Activated naive CD8-positive, alpha-beta T cell (primary cell): ENCODE results near the gene CCN5.
"Not testable (repeated sequence)": the region's sequence is repeated elsewhere in the genome, so short reads cannot be mapped to it uniquely, and the experiment has no call there.

Experiments used
- H3K27ac Mint-ChIP-seq: one replicate; pipeline ENCODE4 v1.8.0; 2021; ENCODE audit warnings: mixed read lengths
- H3K27me3 Mint-ChIP-seq: one replicate; pipeline ENCODE4 v1.8.0; 2021; ENCODE audit warnings: mixed read lengths
- H3K36me3 Mint-ChIP-seq: one replicate; pipeline ENCODE4 v1.8.0; 2021; ENCODE audit warnings: mixed read lengths
- H3K4me1 Mint-ChIP-seq: one replicate; pipeline ENCODE4 v1.8.0; 2021; ENCODE audit warnings: low read depth, mixed read lengths
- H3K4me3 Mint-ChIP-seq: one replicate; pipeline ENCODE4 v1.8.0; 2021; ENCODE audit warnings: mild to moderate bottlenecking, mixed read lengths
- H3K9me3 Mint-ChIP-seq: one replicate; pipeline ENCODE4 v1.8.0; 2021; ENCODE audit warnings: low read depth, mixed read lengths

The CCN5 gene

GRCh38 chr20:44690781-44691423 lies 24.3 kb upstream of the CCN5 start:
- Mint-ChIP-seq H3K4me3 (no peak overlapping the region), H3K27ac (no peak overlapping the region), H3K27me3 (no peaks in the 10 kb centered on the region), H3K9me3 (no peaks in the 10 kb centered on the region), H3K36me3 (peaks cover 2% of the 10 kb centered on the region), H3K4me1 (no peaks in the 10 kb centered on the region)

- Mint-ChIP-seq H3K4me1 (no peaks in the 10 kb centered on the region), H3K9me3 (no peaks in the 10 kb centered on the region), H3K27me3 (no peaks in the 10 kb centered on the region), H3K4me3 (no peak overlapping the region), H3K27ac (no peak overlapping the region), H3K36me3 (peaks cover 2% of the 10 kb centered on the region)
Measured at GRCh38 chr20:44691424-44692423, 23.4 kb upstream of the CCN5 start.

- peaks cover 2% of the 10 kb centered on the region for H3K36me3 Mint-ChIP-seq
- H3K4me3 Mint-ChIP-seq: no peak overlapping the region
- no peak overlapping the region for H3K27ac Mint-ChIP-seq
- no peaks in the 10 kb centered on the region for H3K27me3 Mint-ChIP-seq
- no peaks in the 10 kb centered on the region for H3K4me1 Mint-ChIP-seq
- H3K9me3 Mint-ChIP-seq: no peaks in the 10 kb centered on the region
Measured at GRCh38 chr20:44692932-44693480, 22.2 kb upstream of the CCN5 start.

- Mint-ChIP-seq H3K4me1 (no peaks in the 10 kb centered on the region), H3K36me3 (peaks cover 2% of the 10 kb centered on the region), H3K27me3 (no peaks in the 10 kb centered on the region), H3K4me3 (no peak overlapping the region), H3K27ac (no peak overlapping the region), H3K9me3 (no peaks in the 10 kb centered on the region)
Measured at GRCh38 chr20:44693627-44694026, 21.5 kb upstream of the CCN5 start.

- H3K27ac Mint-ChIP-seq: no peak overlapping the region
- H3K9me3 Mint-ChIP-seq: no peaks in the 10 kb centered on the region
- H3K4me1 Mint-ChIP-seq: no peaks in the 10 kb centered on the region
- peaks cover 2% of the 10 kb centered on the region for H3K36me3 Mint-ChIP-seq
- H3K4me3 Mint-ChIP-seq: no peak overlapping the region
- no peaks in the 10 kb centered on the region for H3K27me3 Mint-ChIP-seq
Measured at GRCh38 chr20:44694159-44694558, 21.0 kb upstream of the CCN5 start.

GRCh38 chr20:44695295-44695673 lies 19.9 kb upstream of the CCN5 start:
- Mint-ChIP-seq H3K27ac (no peak overlapping the region), H3K4me1 (no peaks in the 10 kb centered on the region), H3K36me3 (peaks cover 2% of the 10 kb centered on the region), H3K4me3 (no peak overlapping the region), H3K27me3 (no peaks in the 10 kb centered on the region), H3K9me3 (no peaks in the 10 kb centered on the region)

GRCh38 chr20:44695674-44696300 lies 19.4 kb upstream of the CCN5 start:
- H3K36me3 Mint-ChIP-seq: peaks cover 2% of the 10 kb centered on the region
- H3K27me3 Mint-ChIP-seq: no peaks in the 10 kb centered on the region
- no peaks in the 10 kb centered on the region for H3K9me3 Mint-ChIP-seq
- no peak overlapping the region for H3K4me3 Mint-ChIP-seq
- no peaks in the 10 kb centered on the region for H3K4me1 Mint-ChIP-seq
- no peak overlapping the region for H3K27ac Mint-ChIP-seq

- Mint-ChIP-seq H3K27ac (no peak overlapping the region), H3K36me3 (peaks cover 2% of the 10 kb centered on the region), H3K27me3 (no peaks in the 10 kb centered on the region), H3K4me1 (no peaks in the 10 kb centered on the region), H3K4me3 (no peak overlapping the region), H3K9me3 (no peaks in the 10 kb centered on the region)
Measured at GRCh38 chr20:44696315-44696714, 18.9 kb upstream of the CCN5 start.

- H3K27ac Mint-ChIP-seq, H3K4me3 Mint-ChIP-seq, H3K9me3 Mint-ChIP-seq, H3K36me3 Mint-ChIP-seq, H3K4me1 Mint-ChIP-seq, H3K27me3 Mint-ChIP-seq: not testable (repeated sequence)
Measured at GRCh38 chr20:44697041-44697440, 18.1 kb upstream of the CCN5 start.

- no peaks in the 10 kb centered on the region for H3K4me1 Mint-ChIP-seq
- H3K27me3 Mint-ChIP-seq: no peaks in the 10 kb centered on the region
- no peaks in the 10 kb centered on the region for H3K9me3 Mint-ChIP-seq
- no peak overlapping the region for H3K4me3 Mint-ChIP-seq
- no peaks in the 10 kb centered on the region for H3K36me3 Mint-ChIP-seq
- no peak overlapping the region for H3K27ac Mint-ChIP-seq
Measured at GRCh38 chr20:44698351-44698750, 16.8 kb upstream of the CCN5 start.

- H3K27ac Mint-ChIP-seq: no peak overlapping the region
- H3K36me3 Mint-ChIP-seq: no peaks in the 10 kb centered on the region
- H3K27me3 Mint-ChIP-seq: no peaks in the 10 kb centered on the region
- H3K4me3 Mint-ChIP-seq: no peak overlapping the region
- H3K4me1 Mint-ChIP-seq: no peaks in the 10 kb centered on the region
- H3K9me3 Mint-ChIP-seq: no peaks in the 10 kb centered on the region
Measured at GRCh38 chr20:44700306-44700705, 14.9 kb upstream of the CCN5 start.

GRCh38 chr20:44701118-44701857 lies 13.9 kb upstream of the CCN5 start:
- H3K4me1 Mint-ChIP-seq: no peaks in the 10 kb centered on the region
- H3K36me3 Mint-ChIP-seq: no peaks in the 10 kb centered on the region
- H3K27ac Mint-ChIP-seq: no peak overlapping the region
- no peak overlapping the region for H3K4me3 Mint-ChIP-seq
- H3K9me3 Mint-ChIP-seq: no peaks in the 10 kb centered on the region
- no peaks in the 10 kb centered on the region for H3K27me3 Mint-ChIP-seq

GRCh38 chr20:44701858-44702256 lies 13.3 kb upstream of the CCN5 start:
- Mint-ChIP-seq H3K9me3 (no peaks in the 10 kb centered on the region), H3K36me3 (no peaks in the 10 kb centered on the region), H3K4me3 (no peak overlapping the region), H3K4me1 (no peaks in the 10 kb centered on the region), H3K27me3 (no peaks in the 10 kb centered on the region), H3K27ac (no peak overlapping the region)

- Mint-ChIP-seq H3K9me3 (no peaks in the 10 kb centered on the region), H3K27me3 (no peaks in the 10 kb centered on the region), H3K36me3 (no peaks in the 10 kb centered on the region), H3K27ac (no peak overlapping the region), H3K4me3 (no peak overlapping the region), H3K4me1 (no peaks in the 10 kb centered on the region)
Measured at GRCh38 chr20:44702776-44703175, 12.4 kb upstream of the CCN5 start.
